ENCODE results near the gene RBBP4. TPM values are rescaled to one million over a fixed set of nuclear protein-coding genes. Genes with fewer than 3 reads are reported as not detected.
"Not testable (repeated sequence)": the region's sequence is repeated elsewhere in the genome, so short reads cannot be mapped to it uniquely, and the experiment has no call there.

Gene RBBP4
- total RNA-seq, 1 experiment from 2014 or later = 165 TPM

DNA sequence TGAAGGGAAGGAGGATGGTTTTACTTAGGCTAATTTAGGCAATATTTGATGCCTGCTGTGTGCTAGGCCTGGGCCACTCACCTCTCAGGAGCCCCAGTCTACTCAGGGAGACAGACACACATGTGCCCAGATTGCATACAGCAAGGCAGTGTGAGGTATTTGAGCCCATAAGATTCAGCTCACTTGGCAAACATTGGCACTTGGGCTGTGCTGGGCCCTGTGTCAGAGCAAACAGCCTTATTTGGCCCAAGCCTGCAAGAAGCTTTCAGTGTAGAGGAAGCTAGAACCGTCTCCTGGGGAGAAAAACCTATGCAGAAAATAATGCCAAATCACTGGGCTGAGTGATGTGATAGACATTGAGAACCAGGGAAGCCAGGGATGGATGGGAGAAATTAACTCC is 55.5 kb downstream of the RBBP4 start:
- H3K27ac Mint-ChIP-seq (ENCODE audit: low read depth, unreplicated experiment) = no peak overlapping the region
- DNase-seq (ENCODE audit: unreplicated experiment) = no peak
- H3K36me3 Mint-ChIP-seq (ENCODE audit: insufficient read depth, unreplicated experiment) = no peaks in the 10 kb centered on the region
- no peaks in the 10 kb centered on the region for H3K9me3 Mint-ChIP-seq (ENCODE audit: unreplicated experiment)
- no peaks in the 10 kb centered on the region for H3K27me3 Mint-ChIP-seq (ENCODE audit: insufficient read depth, unreplicated experiment)
- TF ChIP-seq, protein P1, sequence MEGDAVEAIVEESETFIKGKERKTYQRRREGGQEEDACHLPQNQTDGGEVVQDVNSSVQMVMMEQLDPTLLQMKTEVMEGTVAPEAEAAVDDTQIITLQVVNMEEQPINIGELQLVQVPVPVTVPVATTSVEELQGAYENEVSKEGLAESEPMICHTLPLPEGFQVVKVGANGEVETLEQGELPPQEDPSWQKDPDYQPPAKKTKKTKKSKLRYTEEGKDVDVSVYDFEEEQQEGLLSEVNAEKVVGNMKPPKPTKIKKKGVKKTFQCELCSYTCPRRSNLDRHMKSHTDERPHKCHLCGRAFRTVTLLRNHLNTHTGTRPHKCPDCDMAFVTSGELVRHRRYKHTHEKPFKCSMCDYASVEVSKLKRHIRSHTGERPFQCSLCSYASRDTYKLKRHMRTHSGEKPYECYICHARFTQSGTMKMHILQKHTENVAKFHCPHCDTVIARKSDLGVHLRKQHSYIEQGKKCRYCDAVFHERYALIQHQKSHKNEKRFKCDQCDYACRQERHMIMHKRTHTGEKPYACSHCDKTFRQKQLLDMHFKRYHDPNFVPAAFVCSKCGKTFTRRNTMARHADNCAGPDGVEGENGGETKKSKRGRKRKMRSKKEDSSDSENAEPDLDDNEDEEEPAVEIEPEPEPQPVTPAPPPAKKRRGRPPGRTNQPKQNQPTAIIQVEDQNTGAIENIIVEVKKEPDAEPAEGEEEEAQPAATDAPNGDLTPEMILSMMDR (IDR thresholded peaks at IDR 0.05; ENCODE audit: unreplicated experiment) = no peak
- intact Hi-C loops (cut with micrococcal nuclease) = no loop called here
- POLR2A ChIA-PET = interaction anchor here (0.8 to 1.8 kb wide), 4 partner anchors 9 to 83 kb away, joined by 3 to 6 read pairs (median 6); no protein-coding TSS in a partner anchor
- no peak overlapping the region for H3K4me3 Mint-ChIP-seq (ENCODE audit: unreplicated experiment)
- CTCF ChIA-PET = interaction anchor here (0.6 to 16.5 kb wide), 9 partner anchors 13 to 186 kb away, joined by 3 to 418 read pairs (median 3); no protein-coding TSS in a partner anchor
- peaks cover 15% of the 10 kb centered on the region for H3K4me1 Mint-ChIP-seq (ENCODE audit: insufficient read depth, unreplicated experiment)
- no TSS peak for BruUV-seq (replicated peaks)

DNA sequence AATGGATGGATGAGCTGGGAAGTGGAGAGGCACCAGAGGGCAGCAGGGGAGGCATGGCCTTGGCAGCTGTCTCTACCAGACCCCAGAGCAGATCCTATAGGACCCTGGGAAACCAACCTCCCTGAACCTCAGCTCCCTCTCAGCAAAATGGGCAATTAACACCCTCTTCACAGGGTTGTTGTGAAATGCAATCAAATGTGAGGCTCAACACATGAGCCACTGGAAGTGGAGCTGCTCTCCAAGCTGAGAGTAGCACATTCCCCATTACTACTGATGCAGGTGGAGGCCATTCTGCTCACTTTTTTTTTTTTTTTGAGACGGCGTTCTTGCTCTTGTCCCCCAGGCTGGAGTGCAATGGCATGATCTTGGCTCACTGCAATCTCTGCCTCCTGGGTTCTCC is 58.1 kb downstream of the RBBP4 start:
- no peak overlapping the region for H3K27ac Mint-ChIP-seq (ENCODE audit: low read depth, unreplicated experiment)

DNA sequence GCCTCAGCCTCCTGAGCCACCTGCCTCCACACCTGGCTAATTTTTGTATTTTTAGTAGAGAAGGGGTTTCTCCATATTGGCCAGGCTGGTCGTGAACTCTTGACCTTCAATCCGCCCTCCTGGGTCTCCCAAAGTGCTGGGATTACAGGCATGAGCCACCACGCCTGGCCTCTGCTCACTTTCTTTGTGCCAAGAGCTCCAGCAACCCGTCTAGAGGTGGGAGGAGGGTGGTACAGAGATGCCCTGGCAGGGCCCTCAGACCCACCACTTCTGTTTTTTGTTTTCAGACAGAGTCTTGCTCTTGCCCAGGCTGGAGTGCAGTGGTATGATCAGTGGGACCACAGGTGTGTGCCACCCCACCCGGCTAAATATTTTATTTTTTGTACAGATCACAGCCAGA is 58.5 kb downstream of the RBBP4 start:
- H3K9me3 Mint-ChIP-seq (ENCODE audit: unreplicated experiment) = no peaks in the 10 kb centered on the region
- H3K27me3 Mint-ChIP-seq (ENCODE audit: insufficient read depth, unreplicated experiment) = no peaks in the 10 kb centered on the region
- intact Hi-C loops (cut with micrococcal nuclease) = no loop called here
- H3K4me1 Mint-ChIP-seq (ENCODE audit: insufficient read depth, unreplicated experiment) = no peaks in the 10 kb centered on the region
- no peaks in the 10 kb centered on the region for H3K36me3 Mint-ChIP-seq (ENCODE audit: insufficient read depth, unreplicated experiment)
- H3K4me3 Mint-ChIP-seq (ENCODE audit: unreplicated experiment) = no peak overlapping the region
- BruUV-seq (replicated peaks) = no TSS peak
- TF ChIP-seq, protein P1 (IDR thresholded peaks at IDR 0.05; ENCODE audit: unreplicated experiment) = no peak
- ChIA-PET CTCF (interaction anchor here (0.7 to 16.5 kb wide), 5 partner anchors 15 to 205 kb away, joined by 3 to 418 read pairs (median 4); no protein-coding TSS in a partner anchor), POLR2A (interaction anchor here (4.9 kb wide), 1 partner anchor 64 kb away, joined by 61 read pairs; no protein-coding TSS in a partner anchor)
- no peak for DNase-seq (ENCODE audit: unreplicated experiment)
- no peak overlapping the region for H3K27ac Mint-ChIP-seq (ENCODE audit: low read depth, unreplicated experiment)

More for the DNA sequence above, 58.1 kb downstream of the RBBP4 start:
- DNase-seq (ENCODE audit: unreplicated experiment) = no peak
- ChIA-PET POLR2A (interaction anchor here (0.5 to 4.9 kb wide), 2 partner anchors 64 to 78 kb away, joined by 4 to 61 read pairs; no protein-coding TSS in a partner anchor), CTCF (interaction anchor here (0.6 to 16.5 kb wide), 6 partner anchors 14 to 347 kb away, joined by 3 to 418 read pairs (median 4); no protein-coding TSS in a partner anchor)
- H3K36me3 Mint-ChIP-seq (ENCODE audit: insufficient read depth, unreplicated experiment) = no peaks in the 10 kb centered on the region
- no peaks in the 10 kb centered on the region for H3K27me3 Mint-ChIP-seq (ENCODE audit: insufficient read depth, unreplicated experiment)
- H3K4me1 Mint-ChIP-seq (ENCODE audit: insufficient read depth, unreplicated experiment) = no peaks in the 10 kb centered on the region
- H3K4me3 Mint-ChIP-seq (ENCODE audit: unreplicated experiment) = no peak overlapping the region
- TF ChIP-seq, protein P1 (IDR thresholded peaks at IDR 0.05; ENCODE audit: unreplicated experiment) = no peak
- intact Hi-C loops (cut with micrococcal nuclease) = no loop called here
- no TSS peak for BruUV-seq (replicated peaks)
- H3K9me3 Mint-ChIP-seq (ENCODE audit: unreplicated experiment) = no peaks in the 10 kb centered on the region

DNA sequence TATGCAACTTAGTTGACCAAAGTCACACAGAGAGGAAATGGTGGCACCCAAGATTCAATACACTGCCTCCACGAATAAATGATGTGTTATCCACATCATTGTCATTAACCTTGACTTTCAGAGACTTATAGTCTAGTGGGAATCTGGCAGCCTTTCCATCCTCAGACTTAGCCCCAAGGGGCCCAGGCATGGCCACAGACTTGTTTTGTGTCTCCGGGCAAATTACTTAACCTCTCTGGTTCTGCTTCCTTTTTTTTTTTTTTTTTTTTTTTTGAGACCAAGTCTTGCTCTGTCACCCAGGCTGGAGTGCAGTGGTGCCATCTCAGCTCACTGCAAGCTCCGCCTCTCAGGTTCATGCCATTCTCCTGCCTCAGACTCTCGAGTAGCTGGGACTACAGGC is 60.2 kb downstream of the RBBP4 start:
- DNase-seq (ENCODE audit: unreplicated experiment); H3K27me3 Mint-ChIP-seq (ENCODE audit: insufficient read depth, unreplicated experiment); H3K9me3 Mint-ChIP-seq (ENCODE audit: unreplicated experiment); H3K27ac Mint-ChIP-seq (ENCODE audit: low read depth, unreplicated experiment); H3K36me3 Mint-ChIP-seq (ENCODE audit: insufficient read depth, unreplicated experiment); H3K4me1 Mint-ChIP-seq (ENCODE audit: insufficient read depth, unreplicated experiment); H3K4me3 Mint-ChIP-seq (ENCODE audit: unreplicated experiment); BruUV-seq (replicated peaks): not testable (repeated sequence)
- ChIA-PET CTCF (interaction anchor here (0.8 to 16.5 kb wide), 24 partner anchors 8 to 311 kb away, joined by 3 to 418 read pairs (median 10); partner anchors contain the start of gene SYNC), POLR2A (interaction anchor here (1.2 to 4.9 kb wide), 7 partner anchors 34 to 161 kb away, joined by 3 to 61 read pairs (median 9); partner anchors contain the start of gene YARS1)
- intact Hi-C loops (cut with micrococcal nuclease) = loop anchor here (5.0 kb wide), 1 partner anchor 376 kb away; no protein-coding TSS in a partner anchor

Data from MCF 10A (cell line).